Sigmoid colon (tissue), 4 donors: ENCODE results near the gene IRF6.

ENCODE experiments used
- POLR2AphosphoS5 ChIP-seq, 4 donors: sonication (generic); formaldehyde crosslinking; IDR thresholded peaks; one replicate each; pipeline ENCODE4 v1.6.1; 2017; ENCODE audit warnings: antibody characterized with exemption in 4 of 4
- TF ChIP-seq, protein P1 (sequence below), 4 experiments: fragments of 450-650 bp in 3 of 4; fragments of 200-600 bp in 1 of 4; IDR thresholded peaks; one replicate each; pipeline ENCODE4 v1.5.1; 2016 to 2019; ENCODE audit warnings: antibody characterized with exemption in 4 of 4, mild to moderate bottlenecking in 3 of 4, moderate library complexity in 2 of 4

GRCh38 chr1:209758400-209758799, 47.5 kb downstream of the IRF6 start:
- TF ChIP-seq, protein P1, sequence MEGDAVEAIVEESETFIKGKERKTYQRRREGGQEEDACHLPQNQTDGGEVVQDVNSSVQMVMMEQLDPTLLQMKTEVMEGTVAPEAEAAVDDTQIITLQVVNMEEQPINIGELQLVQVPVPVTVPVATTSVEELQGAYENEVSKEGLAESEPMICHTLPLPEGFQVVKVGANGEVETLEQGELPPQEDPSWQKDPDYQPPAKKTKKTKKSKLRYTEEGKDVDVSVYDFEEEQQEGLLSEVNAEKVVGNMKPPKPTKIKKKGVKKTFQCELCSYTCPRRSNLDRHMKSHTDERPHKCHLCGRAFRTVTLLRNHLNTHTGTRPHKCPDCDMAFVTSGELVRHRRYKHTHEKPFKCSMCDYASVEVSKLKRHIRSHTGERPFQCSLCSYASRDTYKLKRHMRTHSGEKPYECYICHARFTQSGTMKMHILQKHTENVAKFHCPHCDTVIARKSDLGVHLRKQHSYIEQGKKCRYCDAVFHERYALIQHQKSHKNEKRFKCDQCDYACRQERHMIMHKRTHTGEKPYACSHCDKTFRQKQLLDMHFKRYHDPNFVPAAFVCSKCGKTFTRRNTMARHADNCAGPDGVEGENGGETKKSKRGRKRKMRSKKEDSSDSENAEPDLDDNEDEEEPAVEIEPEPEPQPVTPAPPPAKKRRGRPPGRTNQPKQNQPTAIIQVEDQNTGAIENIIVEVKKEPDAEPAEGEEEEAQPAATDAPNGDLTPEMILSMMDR (IDR thresholded peaks at IDR 0.05), result no peak
- TF ChIP-seq POLR2AphosphoS5 (IDR thresholded peaks at IDR 0.05), result no peak
